Measurements from ENCODE around the gene PGBD2. TPM values are rescaled to one million over a fixed set of nuclear protein-coding genes. Genes with fewer than 3 reads are reported as not detected.
"Not testable (repeated sequence)": the region's sequence is repeated elsewhere in the genome, so short reads cannot be mapped to it uniquely, and the experiment has no call there.

PGBD2 gene
- total and polyA plus RNA-seq, 2 of the 8 experiments (the other 6 are each of a cell fraction or from before 2014, with no cell fraction given): 4.5 to 7.7 TPM

- no peak for TF ChIP-seq TCF12 (IDR thresholded peaks at IDR 0.05; ENCODE audit: low read depth, low read length)
- TF ChIP-seq, protein P1, sequence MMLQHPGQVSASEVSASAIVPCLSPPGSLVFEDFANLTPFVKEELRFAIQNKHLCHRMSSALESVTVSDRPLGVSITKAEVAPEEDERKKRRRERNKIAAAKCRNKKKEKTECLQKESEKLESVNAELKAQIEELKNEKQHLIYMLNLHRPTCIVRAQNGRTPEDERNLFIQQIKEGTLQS (IDR thresholded peaks at IDR 0.05; ENCODE audit: insufficient read depth, low read depth, low read length): no peak
- no peak for TF ChIP-seq SIRT6 (IDR thresholded peaks at IDR 0.05; ENCODE audit: low read length)
Observed at GRCh38 chr1:248886237-248886895, 19.7 kb upstream of the PGBD2 start (continued).

DNA sequence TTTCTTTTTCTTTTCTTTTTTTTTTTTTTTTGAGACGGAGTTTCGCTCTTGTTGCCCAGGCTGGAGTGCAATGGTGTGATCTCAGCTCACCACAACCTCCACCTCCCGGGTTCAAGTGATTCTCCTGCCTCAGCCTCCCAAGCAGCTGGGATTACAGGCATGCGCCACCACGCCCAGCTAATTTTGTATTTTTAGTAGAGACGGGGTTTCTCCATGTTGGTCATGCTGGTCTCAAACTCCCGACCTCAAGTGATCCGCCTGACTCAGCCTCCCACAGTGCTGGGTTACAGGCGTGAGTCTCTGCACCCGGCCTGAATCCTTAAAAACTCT, 16.2 kb upstream of the PGBD2 start:
- H3K56ac ChIP-seq (replicated peaks; ENCODE audit: insufficient read length, low read depth, low read length); H4K91ac ChIP-seq (replicated peaks; ENCODE audit: insufficient read length, low read length); H3K27me3 ChIP-seq (replicated peaks in 1 of 4; ENCODE audit: control insufficient read depth in 3 of 4, extremely low read depth in 1 of 4, insufficient read depth in 3 of 4, low read length in 3 of 4); H3K27ac ChIP-seq (ENCODE audit: low read depth, low read length); H4K8ac ChIP-seq (ENCODE audit: extremely low read depth, insufficient read depth, low read length); H2BK12ac ChIP-seq (ENCODE audit: low read depth, low read length); H3K4me2 ChIP-seq (ENCODE audit: insufficient read depth in 1 of 2, low read depth in 2 of 2, low read length in 2 of 2); H3K79me1 ChIP-seq (ENCODE audit: low read depth, low read length); DNase-seq (ENCODE audit: low read depth in 1 of 2, low spot score in 2 of 2); H3K9me3 ChIP-seq (ENCODE audit: insufficient read depth in 2 of 2, low read depth in 1 of 2, low read length in 1 of 2); H3K79me2 ChIP-seq (ENCODE audit: control insufficient read depth in 1 of 2, insufficient read depth in 2 of 2, low read length in 2 of 2); H4K20me1 ChIP-seq (replicated peaks in 1 of 2; ENCODE audit: control insufficient read depth in 1 of 2, insufficient read depth in 2 of 2, low read length in 2 of 2); H3K36me3 ChIP-seq (ENCODE audit: control insufficient read depth in 2 of 4, insufficient read depth in 4 of 4, low read length in 3 of 4); H3K4ac ChIP-seq (replicated peaks; ENCODE audit: insufficient read length, low read depth, low read length); H3K18ac ChIP-seq (ENCODE audit: extremely low read depth, low read length); H2BK15ac ChIP-seq (ENCODE audit: low read length); H4K5ac ChIP-seq (ENCODE audit: insufficient read length, low read depth, low read length); H3K4me1 ChIP-seq (replicated peaks in 1 of 4; ENCODE audit: control insufficient read depth in 3 of 4, insufficient read depth in 4 of 4, low read length in 3 of 4); H2AFZ ChIP-seq (ENCODE audit: low read length); H2BK20ac ChIP-seq (ENCODE audit: low read length); H3K14ac ChIP-seq (ENCODE audit: insufficient read length); H3K4me3 ChIP-seq (ENCODE audit: extremely low read depth in 1 of 4, insufficient read depth in 2 of 4, low read depth in 3 of 4, low read length in 4 of 4); H2AK5ac ChIP-seq (ENCODE audit: low read depth, low read length); FAIRE-seq; H2BK120ac ChIP-seq (replicated peaks; ENCODE audit: low read depth, low read length); H3K23ac ChIP-seq (ENCODE audit: insufficient read length); H3K23me2 ChIP-seq (ENCODE audit: low read depth, low read length); H3K9ac ChIP-seq (replicated peaks in 1 of 4; ENCODE audit: extremely low read depth in 1 of 4, low read depth in 3 of 4, low read length in 3 of 4); H2BK5ac ChIP-seq (ENCODE audit: low read depth, low read length): not testable (repeated sequence)
- ChIA-PET CTCF (ENCODE audit: partially characterized antibody) (interaction anchor here (1.3 kb wide), 1 partner anchor 83 kb away, joined by 3 read pairs; no protein-coding TSS in a partner anchor), POLR2A (ENCODE audit: partially characterized antibody) (interaction anchor here (1.2 kb wide), 1 partner anchor 16 kb away, joined by 3 read pairs; the partner anchor contains the start of gene PGBD2)
- WGBS, 2 experiments (ENCODE audit: extremely low coverage in 1 of 2, insufficient coverage in 1 of 2, insufficient read length in 1 of 2, insufficient replicate concordance in 2 of 2, low coverage in 1 of 2, low lambda C conversion rate in 2 of 2, missing lambda C conversion rate in 1 of 2): 85% methylated on average over 5 of the region's 10 CpGs; no CpG with 5 or more reads in 1 of the 2 experiments
